Mammary epithelial cell (primary cell): ENCODE results near the gene PPM1E.

Source experiments
- EZH2 ChIP-seq: IDR thresholded peaks from 2 replicates; pipeline ENCODE4 v1.6.1; 2012; ENCODE audit warnings: low read length, inconsistent platforms, borderline replicate concordance
- TF ChIP-seq, protein P1 (sequence below), 2 donors: IDR thresholded peaks in 1 of 2; conservative IDR thresholded peaks in 1 of 2; 2 replicates each; pipeline ENCODE4 v1.5.1; 2011 to 2012; ENCODE audit warnings: inconsistent platforms in 2 of 2, low read length in 2 of 2, mild to moderate bottlenecking in 2 of 2, control low read depth in 1 of 2, low read depth in 1 of 2; ENCODE audit not compliant: insufficient read depth in 1 of 2; ENCODE audit errors: extremely low read depth in 1 of 2

GRCh38 chr17:58884161-58884560 lies 128.5 kb downstream of the PPM1E start:
- TF ChIP-seq, protein P1, sequence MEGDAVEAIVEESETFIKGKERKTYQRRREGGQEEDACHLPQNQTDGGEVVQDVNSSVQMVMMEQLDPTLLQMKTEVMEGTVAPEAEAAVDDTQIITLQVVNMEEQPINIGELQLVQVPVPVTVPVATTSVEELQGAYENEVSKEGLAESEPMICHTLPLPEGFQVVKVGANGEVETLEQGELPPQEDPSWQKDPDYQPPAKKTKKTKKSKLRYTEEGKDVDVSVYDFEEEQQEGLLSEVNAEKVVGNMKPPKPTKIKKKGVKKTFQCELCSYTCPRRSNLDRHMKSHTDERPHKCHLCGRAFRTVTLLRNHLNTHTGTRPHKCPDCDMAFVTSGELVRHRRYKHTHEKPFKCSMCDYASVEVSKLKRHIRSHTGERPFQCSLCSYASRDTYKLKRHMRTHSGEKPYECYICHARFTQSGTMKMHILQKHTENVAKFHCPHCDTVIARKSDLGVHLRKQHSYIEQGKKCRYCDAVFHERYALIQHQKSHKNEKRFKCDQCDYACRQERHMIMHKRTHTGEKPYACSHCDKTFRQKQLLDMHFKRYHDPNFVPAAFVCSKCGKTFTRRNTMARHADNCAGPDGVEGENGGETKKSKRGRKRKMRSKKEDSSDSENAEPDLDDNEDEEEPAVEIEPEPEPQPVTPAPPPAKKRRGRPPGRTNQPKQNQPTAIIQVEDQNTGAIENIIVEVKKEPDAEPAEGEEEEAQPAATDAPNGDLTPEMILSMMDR (conservative IDR thresholded peaks at IDR 0.05 in 1 of 2, IDR thresholded peaks at IDR 0.05 in 1 of 2; ENCODE audit: extremely low read depth in 1 of 2, insufficient read depth in 1 of 2, low read depth in 1 of 2, low read length in 2 of 2) = no peak
- TF ChIP-seq EZH2 = no peak
